HG03457 (cell line): Measurements from ENCODE around the gene COL13A1.

Experiments
- ATAC-seq: cut with Tn5 transposase; IDR thresholded peaks from one replicate; pipeline ENCODE4 v1.9.1; 2021; ENCODE audit warnings: moderate number of reproducible peaks; ENCODE audit not compliant: unreplicated experiment

COL13A1 gene

GRCh38 chr10:69938541-69938991, 136.9 kb downstream of the COL13A1 start:
- no peak for ATAC-seq

- no peak for ATAC-seq
Observed at GRCh38 chr10:69939061-69939460, 137.4 kb downstream of the COL13A1 start.

DNA sequence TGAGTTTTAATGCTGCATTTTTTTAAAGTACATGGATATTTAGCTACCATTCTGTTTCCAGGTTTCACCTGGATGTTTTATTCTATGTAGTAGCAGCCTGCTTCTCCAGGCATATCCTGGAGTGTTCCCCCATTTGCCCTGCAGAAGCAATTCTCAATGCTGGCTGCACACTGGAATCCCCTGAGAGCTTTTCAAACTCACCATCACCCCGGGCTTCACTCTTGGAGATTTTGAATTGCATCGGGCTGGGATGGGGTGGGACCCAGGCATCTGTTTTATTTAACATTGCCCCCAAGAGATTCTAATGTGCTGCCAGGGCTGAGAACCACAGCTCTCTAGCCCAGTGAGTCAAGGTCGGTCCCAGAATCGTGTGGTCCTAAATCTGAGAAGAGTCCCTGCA, 137.8 kb downstream of the COL13A1 start:
- no peak for ATAC-seq

DNA sequence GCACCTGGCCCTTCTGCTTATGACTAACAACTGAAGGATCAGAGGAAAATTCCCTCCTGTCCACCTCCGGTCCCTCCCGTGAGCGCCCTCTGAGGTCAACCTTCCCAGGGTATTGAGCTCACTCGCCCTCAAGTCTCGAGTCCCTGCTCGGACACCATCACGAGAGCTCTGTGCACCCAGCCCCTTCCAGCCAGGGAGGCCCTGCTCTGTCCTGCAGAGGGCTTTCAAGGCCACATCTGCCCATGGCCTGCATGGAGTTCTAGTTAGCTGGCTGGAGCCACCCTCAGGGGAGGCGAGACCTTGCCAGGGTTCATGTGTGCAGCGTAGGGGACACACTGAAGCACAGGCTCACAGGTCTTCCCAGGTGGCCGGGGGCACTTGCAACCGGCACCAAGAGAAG, 140.0 kb downstream of the COL13A1 start:
- no peak for ATAC-seq

DNA sequence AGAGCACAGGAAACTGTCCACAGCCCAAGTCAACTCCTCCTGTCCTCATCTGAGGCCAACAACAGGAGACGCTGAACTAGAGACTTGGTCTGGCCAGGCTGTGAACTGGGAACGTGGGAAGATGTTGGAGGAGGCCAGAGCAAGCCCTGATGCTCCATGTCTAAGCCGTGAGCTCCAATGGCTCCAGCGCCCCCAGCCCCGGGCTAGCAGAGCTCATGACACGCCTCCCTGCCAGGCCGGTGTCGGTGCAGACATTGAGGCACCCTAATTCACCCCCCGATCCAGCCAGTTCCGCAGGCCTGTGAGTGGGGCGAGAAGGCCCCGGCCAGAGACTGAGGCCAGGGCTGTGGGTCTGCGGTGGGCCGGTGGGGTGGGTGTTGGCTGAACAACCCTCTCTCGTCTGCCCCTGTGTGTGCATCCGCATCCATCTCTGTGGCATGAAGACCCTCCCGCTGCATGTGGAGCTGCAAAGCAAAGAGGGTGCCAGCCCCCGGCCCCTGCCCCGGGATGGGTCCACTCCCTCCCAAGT, 141.7 kb downstream of the COL13A1 start:
- no peak for ATAC-seq

- ATAC-seq = no peak
Observed at GRCh38 chr10:69944761-69945160, 143.1 kb downstream of the COL13A1 start.

DNA sequence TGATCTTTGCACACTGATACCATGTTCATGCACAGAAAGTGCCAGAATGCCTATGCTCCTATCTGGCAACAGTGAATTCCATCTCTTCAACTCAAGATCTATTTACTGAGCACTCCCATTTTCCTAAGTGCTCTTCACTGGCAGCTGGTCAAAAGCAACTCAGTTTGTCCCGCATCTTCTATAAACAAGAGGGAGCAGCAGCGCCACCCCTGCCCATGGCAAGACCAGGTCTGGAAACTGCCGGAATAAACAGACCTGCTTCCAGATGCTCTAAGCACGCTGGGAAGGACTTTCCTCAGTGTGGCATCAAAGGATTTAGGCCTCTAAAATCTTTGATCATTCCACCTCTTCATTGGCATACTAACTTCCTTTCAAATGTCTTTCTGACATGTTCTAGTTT, 146.6 kb downstream of the COL13A1 start:
- ATAC-seq = no peak

- ATAC-seq = no peak
Observed at GRCh38 chr10:69949770-69950169, 148.1 kb downstream of the COL13A1 start.

- no peak for ATAC-seq
Observed at GRCh38 chr10:69951658-69952057, 150.0 kb downstream of the COL13A1 start.

DNA sequence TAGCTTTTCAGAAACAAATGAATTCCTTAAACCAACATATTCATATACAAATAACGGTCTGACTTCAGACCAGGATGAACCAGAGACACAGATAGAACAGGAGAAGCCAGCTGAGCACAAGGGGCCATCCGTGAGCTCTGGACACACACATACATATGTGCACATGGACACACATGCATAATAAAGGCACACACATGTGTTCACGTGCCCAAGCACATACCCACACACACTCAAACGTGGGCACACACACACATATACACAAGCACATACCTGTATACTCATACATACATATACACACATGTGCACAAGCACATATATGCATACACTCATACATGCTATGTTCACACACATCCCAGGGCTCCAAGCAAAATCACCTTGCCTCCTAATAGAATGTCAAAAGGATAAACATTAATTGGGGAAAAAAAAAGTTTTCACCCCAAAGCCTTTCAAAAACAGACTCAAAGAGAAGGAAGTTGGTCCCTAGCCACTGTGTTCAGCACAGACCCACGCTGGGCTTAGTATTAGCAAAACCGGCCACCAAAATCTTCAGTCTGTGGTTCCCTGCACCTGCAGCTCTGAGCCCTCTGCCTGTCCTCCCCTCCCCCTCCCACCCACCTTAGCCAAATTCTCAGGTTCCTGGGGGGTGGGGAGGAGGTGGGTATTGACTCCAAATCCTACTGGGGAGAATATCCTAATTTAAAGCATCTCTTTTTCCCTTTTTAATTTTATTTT, 150.5 kb downstream of the COL13A1 start:
- ATAC-seq = no peak

DNA sequence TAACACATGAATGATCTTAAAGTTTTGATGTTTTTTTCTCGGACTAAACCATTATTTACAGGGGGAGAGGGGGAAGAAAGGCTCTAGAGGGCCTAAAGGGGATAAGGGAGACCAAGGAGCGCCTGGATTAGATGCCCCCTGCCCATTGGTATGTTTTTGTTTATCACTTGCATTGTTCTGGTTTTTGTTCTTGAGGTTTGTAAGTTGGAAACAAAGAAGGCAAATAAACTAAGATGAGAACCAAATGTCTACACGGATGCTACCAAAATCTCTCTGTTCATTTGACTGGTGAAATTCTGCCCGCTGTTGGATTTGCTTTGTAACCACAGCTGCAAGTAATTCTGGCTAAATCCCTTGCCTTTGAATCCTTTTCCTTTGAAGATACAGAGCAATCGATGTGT, 151.1 kb downstream of the COL13A1 start:
- ATAC-seq = no peak

DNA sequence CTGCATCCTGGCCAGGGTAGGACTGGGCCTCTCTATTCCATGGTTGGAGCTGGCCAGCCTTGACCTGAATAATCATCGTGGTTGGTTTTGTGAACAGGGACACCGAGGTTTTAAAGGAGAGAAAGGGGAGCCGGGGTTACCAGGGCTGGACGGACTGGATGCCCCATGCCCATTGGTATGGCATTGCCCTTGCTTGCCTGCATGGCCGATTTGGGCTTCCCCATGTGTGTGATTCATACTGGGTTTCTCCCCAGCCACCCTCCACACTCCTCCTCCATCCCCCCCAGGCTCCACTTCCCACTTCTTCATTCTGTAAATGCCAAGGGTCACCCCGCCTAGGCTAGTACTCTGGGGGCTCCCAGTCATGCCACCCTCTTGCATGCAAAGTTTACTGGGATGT, 152.1 kb downstream of the COL13A1 start:
- ATAC-seq = no peak

DNA sequence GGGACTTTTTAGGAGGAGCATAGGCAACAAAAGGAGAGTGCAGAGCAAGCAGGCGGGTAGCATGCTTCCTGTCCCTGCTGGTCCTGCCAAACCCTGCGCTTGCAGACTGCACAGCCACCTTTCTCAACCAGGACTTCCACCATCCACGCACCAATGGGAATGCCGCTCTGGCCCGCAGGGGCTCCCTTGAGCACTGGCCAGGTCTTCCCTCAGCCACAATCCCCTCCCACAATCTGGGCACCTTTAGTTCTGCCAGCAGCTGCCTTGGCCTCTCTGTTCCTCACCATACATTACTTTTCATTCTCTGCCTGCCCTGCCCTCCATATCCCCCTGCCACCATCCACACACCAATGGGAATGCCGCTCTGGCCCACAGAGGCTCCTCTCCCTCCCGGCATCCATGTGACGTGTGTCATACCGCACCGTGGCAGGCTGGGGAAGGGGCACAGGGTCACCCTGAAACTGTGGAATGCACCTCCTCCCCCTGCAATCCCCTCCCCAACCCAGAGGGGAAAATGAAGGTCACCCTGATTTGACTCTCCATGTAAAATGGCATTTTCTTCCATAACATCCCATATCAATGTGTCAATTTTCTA, 153.6 kb downstream of the COL13A1 start:
- no peak for ATAC-seq

GRCh38 chr10:69955897-69956740, 154.4 kb downstream of the COL13A1 start:
- ATAC-seq = no peak

DNA sequence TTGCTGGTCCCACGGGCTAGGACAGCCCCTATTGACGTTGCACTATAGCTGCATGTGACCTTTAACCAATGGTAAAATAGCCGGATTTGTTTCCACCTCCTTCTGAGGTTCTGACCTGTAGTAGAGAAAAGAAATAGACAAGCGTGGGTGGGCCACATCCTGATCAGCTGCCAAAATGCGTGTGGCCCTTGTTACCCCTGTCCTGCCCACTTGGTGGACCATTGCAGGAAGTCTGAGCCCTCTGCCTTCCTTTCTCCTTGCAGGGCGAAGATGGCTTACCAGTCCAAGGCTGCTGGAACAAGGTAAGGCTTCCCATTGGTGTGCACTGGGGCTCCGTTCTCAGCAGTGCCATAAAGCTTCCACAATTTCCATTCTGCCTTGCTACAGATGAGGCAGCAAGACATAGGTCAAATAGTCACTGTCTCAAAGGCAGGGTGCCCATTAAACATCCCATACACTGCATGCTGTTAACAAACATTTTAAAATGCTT, 155.1 kb downstream of the COL13A1 start:
- ATAC-seq = no peak

DNA sequence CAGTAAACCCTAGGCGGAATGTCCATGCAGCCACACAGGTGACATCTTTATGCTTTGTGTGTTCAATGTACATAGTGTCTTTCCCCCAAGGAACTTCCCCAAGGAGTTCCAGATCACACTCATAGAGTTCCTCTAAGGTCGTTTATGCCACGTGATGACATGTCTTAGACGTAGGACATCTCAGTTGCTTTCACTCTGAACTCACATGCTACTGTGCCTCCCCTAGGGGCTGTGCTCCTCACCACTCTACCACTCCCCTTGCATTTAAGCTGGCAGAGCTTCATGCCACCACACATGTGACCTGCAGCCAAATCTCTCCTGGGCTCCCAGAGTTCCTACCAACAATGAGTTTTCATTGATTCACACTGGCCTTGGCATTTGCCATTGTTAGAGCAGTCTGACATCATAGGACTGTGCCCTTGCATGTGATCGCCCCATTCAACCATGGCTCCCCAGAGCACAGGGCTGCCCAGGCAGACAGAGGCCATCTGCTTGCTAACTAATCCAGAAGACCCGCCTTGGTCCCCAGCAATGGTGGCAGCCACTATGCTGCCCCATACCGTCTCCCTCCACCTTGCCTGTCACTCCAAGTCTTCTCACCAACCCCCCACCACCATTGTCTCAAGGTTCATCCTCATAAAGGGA, 155.7 kb downstream of the COL13A1 start:
- no peak for ATAC-seq

- ATAC-seq = no peak
Observed at GRCh38 chr10:69957886-69958555, 156.3 kb downstream of the COL13A1 start.

DNA sequence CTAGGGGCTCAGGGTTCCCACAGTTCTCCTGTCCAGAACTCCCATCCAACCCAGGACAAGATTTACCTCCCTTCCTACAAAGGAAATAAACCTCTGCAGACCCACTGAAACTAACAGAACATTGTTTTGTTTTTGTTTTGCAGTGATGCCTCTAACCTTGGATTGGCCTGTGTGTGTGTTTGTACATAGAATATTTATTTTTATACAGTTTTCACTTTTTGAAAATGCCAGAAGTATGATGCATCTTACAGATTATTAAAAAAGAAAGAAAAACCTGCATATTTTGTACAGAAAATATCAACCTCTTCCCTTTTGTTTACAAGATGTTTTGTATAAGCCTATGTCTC, 156.8 kb downstream of the COL13A1 start:
- ATAC-seq = no peak

DNA sequence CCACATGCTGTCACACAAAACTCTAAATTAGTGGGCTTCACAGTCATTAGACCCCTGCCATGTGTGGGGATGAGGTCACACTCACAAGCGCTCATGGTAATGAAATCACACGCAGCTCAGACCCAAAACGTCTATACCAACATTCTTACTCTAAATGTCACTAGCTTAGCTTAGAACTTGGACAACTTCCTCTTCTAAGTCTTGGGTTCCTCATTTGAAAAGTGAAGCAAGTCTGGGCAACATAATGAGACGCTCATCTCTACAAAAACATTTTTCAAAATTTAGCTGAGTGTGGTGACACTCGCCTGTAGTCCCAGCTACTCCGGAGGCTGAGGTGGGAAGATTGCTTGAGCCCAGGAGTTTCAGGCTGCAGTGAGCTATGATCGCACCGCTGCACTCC, 158.2 kb downstream of the COL13A1 start:
- ATAC-seq = no peak

DNA sequence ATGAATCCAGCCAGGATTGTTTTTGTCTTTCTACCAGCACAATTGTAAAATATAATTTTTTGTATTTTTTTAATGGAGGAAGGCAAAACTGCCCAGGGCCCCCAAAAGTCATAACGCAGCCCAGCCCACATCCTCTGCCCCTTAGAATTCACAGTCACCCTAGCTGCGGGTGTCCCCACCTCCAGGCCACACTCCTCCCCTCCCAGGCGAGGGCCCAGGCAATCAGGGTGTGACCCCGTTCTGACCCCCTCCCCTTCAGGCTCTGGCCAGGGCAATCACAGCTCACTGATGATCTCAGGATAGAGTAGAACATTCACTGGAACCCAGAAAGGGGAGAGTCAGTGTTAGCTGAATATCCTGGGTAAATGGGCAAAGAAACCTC, 158.9 kb downstream of the COL13A1 start:
- no peak for ATAC-seq
